ENCODE data around the gene INO80B.
"Not testable (repeated sequence)": the region's sequence is repeated elsewhere in the genome, so short reads cannot be mapped to it uniquely, and the experiment has no call there.

The INO80B gene

DNA sequence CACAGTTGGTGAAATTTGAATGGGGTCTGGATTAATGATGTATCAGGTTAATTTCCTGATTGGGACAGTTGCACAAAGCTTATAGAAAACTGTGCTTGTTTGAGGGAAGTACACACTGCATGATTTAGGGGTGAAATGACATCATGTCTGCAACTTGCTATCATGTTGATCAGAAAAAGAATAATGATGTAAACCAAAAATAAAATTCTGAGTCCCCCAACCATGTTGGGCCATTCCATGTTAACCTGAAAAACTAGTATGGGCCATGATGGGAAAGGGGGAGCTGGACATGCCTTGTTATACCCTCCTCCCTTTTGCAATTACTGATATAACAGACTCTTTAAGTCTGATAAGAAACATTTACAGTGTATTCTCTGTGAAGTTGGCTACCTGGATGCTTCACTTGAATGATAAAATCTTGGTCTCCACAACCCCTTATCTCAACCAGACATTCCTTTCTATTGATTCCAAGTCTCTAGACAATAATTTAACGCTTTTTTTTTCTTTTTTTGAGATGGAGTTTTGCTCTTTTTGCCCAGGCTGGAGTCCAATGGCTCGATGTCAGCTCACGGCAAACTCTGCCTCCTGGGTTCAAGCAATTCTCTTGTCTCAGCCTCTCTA is 4.2 kb upstream of the INO80B start:
- DNase-seq: no peak

- no peak for DNase-seq
These were observed 2.3 kb downstream of the INO80B start for GRCh38 chr2:74457129-74457548.

GRCh38 chr2:74457549-74458131 is 2.8 kb downstream of the INO80B start:
- peak; percentile 87 for DNase-seq

GRCh38 chr2:74458132-74458937 is 3.4 kb downstream of the INO80B start, which contains the start of gene WBP1:
Gene WBP1, plus strand, starts transcription at chr2:74458438. Its CDS starts 165 bp downstream, at chr2:74458603.
- DNase-seq: peak; percentile 100

DNA sequence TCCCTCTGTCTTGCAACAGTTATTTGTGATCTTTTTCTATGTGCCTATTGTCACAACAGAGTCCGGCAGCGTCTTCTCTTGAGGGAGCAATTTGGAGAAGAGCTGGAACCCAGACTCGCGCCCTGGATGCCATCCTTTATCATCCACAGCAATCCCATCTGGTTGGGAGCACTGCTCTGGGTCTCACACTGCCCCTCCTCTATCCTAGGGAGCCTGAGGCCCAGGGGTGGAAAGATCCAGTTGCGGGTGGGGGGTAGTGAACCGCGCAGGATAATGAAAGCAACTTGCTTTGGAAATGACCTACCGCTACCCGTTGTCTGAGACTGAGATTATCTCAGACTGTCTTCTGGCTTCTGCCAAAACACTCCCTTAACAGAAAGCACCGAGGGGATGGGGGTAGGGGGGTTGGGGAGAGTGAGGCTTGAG is 4.1 kb downstream of the INO80B start:
- DNase-seq: no peak

- DNase-seq: not testable (repeated sequence)
These were observed 4.7 kb downstream of the INO80B start for GRCh38 chr2:74459503-74460118.

- DNase-seq: not testable (repeated sequence)
These were observed 5.3 kb downstream of the INO80B start for GRCh38 chr2:74460187-74460586.

DNA sequence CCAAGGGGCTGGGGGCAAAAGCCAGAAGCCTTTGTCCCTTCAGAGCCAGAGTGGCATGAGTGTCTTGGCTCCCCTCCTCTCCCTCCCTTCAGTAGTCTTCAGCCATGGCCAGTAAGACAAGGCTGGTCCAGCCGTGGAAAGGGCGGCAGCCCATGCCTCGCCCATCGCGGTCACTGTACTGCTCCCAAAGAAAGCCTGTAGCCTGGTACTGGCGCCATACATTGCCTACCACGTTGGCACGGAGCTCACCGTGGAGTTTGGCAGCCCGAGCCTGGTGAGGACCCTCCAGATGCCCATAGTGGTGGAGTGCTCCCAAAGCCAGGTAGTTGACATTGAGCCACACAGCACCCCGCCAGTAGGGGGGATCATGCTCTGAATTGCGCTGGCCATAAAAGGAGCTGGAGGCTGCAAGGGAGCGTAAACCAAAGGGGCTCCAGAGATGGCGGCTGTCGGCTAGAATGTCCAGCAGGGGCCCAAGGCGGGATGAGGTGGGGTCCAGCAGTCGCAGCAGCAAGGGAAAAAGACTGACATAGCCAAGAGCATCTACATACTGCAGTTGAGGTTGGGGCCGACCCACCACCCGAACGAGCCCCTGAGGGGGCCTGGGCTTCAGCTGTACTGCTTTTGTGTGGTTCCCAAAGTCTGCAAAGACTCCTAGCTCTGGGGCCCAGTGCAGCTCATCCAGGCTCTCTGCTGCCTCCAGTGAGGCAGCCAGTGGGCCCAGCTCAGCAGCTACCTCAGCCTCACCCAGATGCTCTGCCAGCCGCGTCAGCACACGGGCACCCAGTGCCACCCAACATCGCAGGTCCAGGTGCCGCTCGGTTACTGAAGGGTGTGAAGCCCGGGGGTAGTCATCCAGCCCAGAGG is 6.5 kb downstream of the INO80B start:
- no peak for DNase-seq

DNA sequence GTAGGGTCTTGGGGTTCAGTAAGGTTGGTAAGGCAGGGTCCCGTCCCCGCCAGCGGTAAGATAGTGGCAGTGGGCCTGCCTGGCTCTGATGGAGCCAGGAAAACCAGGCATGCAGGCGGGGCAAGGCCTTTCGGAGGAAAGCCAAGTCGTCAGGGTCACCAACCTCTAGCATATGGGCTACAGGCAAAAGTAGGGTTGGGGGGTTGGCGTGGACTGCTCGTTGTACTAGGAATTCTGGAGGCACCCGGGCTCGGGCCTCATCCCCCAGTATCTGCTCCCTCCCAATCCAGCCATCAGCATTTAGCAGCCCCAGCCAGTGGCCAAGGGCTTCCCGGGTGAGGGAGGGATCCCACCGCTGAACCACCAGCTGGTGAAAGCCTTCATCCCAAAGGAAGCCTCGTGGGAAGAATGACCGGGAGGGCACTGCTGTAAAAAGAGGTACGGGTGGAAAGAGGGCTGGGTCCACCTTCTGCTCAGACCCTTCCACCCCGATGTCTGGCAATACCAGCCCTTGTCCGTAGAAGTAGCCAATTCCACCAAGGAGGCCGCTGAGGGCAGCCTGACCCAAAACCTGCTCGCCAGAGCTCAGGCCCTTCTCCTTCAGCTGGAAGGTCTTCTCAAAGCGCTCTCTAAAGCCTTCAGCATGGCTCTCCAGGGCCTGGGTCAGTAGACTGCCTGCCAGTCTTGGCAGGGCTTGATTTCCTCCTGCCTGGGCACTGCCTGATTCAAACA is 7.3 kb downstream of the INO80B start:
- no peak for DNase-seq

GRCh38 chr2:74462786-74463105 is 7.9 kb downstream of the INO80B start:
- no peak for DNase-seq

GRCh38 chr2:74464406-74464805 is 9.5 kb downstream of the INO80B start:
- DNase-seq: no peak

GRCh38 chr2:74470742-74471141 is 15.9 kb downstream of the INO80B start:
- DNase-seq: not testable (repeated sequence)

- DNase-seq: no peak
These were observed 16.6 kb downstream of the INO80B start for GRCh38 chr2:74471332-74472065.

- DNase-seq: peak; percentile 95 to 96
These were observed 17.4 kb downstream of the INO80B start, which contains the start of gene MRPL53 for GRCh38 chr2:74472086-74472944. Gene MRPL53, minus strand, starts transcription at chr2:74472680. Its CDS starts 20 bp downstream, at chr2:74472660.

GRCh38 chr2:74472945-74473258 is 18.0 kb downstream of the INO80B start:
- DNase-seq: no peak

- no peak for DNase-seq
These were observed 19.6 kb downstream of the INO80B start for GRCh38 chr2:74474481-74474880.

DNA sequence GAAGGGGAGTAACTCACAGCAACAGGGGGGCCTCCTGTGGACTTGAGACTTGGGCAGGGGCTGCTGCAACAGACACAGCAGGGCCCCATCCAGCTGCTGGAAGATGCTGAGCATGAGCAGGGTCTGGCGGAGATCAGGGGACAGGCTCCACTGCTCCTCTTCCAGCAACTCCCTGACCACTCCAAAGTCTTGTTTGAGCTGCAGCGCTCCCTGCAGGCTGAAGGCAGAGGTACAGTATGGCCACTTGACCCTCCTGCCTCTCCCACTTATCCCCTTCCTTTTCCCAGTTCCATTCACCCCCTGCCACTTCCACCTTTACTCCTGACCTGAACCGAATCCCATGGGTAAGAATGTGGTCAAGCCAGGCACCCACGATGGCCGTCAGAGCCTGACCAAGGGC is 20.0 kb downstream of the INO80B start:
- no peak for DNase-seq

- DNase-seq: no peak
These were observed 26.5 kb downstream of the INO80B start for GRCh38 chr2:74481431-74481830.

GRCh38 chr2:74481961-74482800 is 27.3 kb downstream of the INO80B start:
- DNase-seq: peak; percentile 63 to 68
